Calu3 (cell line): ENCODE data around the gene SDHA. TPM values are rescaled to one million over a fixed set of nuclear protein-coding genes. Genes with fewer than 3 reads are reported as not detected.
"Not testable (repeated sequence)": the region's sequence is repeated elsewhere in the genome, so short reads cannot be mapped to it uniquely, and the experiment has no call there.

Experiments
- BruUV-seq: library from RNA; stranded (reverse); fragments of 400-500 nt; replicated peaks from 2 replicates; lab custom pipeline; 2021; lab: Mats Ljungman, UMichigan
- CTCF ChIA-PET: fragments of 300-600 bp; sonication (Branson Sonifier 250); formaldehyde crosslinking; loops from one replicate; lab custom pipeline; 2022; ENCODE audit warnings: antibody characterized with exemption; lab: Charles Lee
- DNase-seq: peaks from one replicate; pipeline ENCODE4 v3.0.0; 2022
- H3K27ac Mint-ChIP-seq: one replicate; pipeline ENCODE4 v1.8.0; 2022; ENCODE audit warnings: mixed read lengths; ENCODE audit not compliant: unreplicated experiment
- H3K27me3 Mint-ChIP-seq: one replicate; pipeline ENCODE4 v1.8.0; 2022; ENCODE audit warnings: mixed read lengths; ENCODE audit not compliant: unreplicated experiment
- H3K36me3 Mint-ChIP-seq: one replicate; pipeline ENCODE4 v1.8.0; 2022; ENCODE audit warnings: mild to moderate bottlenecking, moderate library complexity, mixed read lengths; ENCODE audit not compliant: insufficient read depth, unreplicated experiment
- H3K4me1 Mint-ChIP-seq: one replicate; pipeline ENCODE4 v1.8.0; 2022; ENCODE audit warnings: mild to moderate bottlenecking, low read depth, mixed read lengths; ENCODE audit not compliant: unreplicated experiment
- H3K4me3 Mint-ChIP-seq: one replicate; pipeline ENCODE4 v1.8.0; 2022; ENCODE audit warnings: mild to moderate bottlenecking, low read depth, moderate library complexity, mixed read lengths; ENCODE audit not compliant: unreplicated experiment
- H3K9me3 Mint-ChIP-seq: one replicate; pipeline ENCODE4 v1.8.0; 2022; ENCODE audit warnings: low read depth, mixed read lengths; ENCODE audit not compliant: unreplicated experiment
- intact Hi-C: fragments of 100-400 bp; cut with micrococcal nuclease; formaldehyde crosslinking; loops from one replicate; pipeline ENCODE4 v1.10.0; 2022; ENCODE audit not compliant: unreplicated experiment
- total RNA-seq: library from RNA; stranded (reverse); gene quantifications from 2 replicates; pipeline ENCODE4 v1.2.3, GENCODE V29; 2022
- TF ChIP-seq, protein P1 (sequence below): fragments of 200-600 bp; IDR thresholded peaks from one replicate; pipeline ENCODE4 v1.8.0; 2022; ENCODE audit warnings: antibody characterized with exemption; ENCODE audit not compliant: unreplicated experiment

The SDHA gene
- total RNA-seq, 1 experiment from 2014 or later, result 96.9 TPM

DNA sequence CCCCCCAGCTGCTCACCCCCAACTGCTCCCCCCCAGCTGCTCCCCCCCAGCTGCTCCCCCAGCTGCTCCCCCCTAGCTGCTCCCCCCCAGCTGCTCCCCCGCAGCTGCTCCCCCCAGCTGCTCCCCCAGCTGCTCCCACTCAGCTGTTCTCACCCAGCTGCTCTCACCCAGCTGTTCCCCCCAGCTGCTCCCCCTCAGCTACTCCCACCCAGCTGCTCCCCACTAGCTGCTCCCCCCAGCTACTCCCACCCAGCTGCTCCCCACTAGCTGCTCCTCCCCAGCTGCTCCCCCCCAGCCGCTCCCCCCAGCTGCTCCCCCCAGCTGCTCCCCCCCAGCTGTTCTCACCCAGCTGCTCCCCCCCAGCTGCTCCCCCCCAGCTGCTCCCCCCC lies 80.6 kb downstream of the SDHA start:
- H3K36me3 Mint-ChIP-seq, result peaks cover 7% of the 10 kb centered on the region
- peaks cover 17% of the 10 kb centered on the region for H3K4me1 Mint-ChIP-seq
- no TSS peak for BruUV-seq
- CTCF ChIA-PET, result no interaction called here
- no peak overlapping the region for H3K4me3 Mint-ChIP-seq
- TF ChIP-seq, protein P1, sequence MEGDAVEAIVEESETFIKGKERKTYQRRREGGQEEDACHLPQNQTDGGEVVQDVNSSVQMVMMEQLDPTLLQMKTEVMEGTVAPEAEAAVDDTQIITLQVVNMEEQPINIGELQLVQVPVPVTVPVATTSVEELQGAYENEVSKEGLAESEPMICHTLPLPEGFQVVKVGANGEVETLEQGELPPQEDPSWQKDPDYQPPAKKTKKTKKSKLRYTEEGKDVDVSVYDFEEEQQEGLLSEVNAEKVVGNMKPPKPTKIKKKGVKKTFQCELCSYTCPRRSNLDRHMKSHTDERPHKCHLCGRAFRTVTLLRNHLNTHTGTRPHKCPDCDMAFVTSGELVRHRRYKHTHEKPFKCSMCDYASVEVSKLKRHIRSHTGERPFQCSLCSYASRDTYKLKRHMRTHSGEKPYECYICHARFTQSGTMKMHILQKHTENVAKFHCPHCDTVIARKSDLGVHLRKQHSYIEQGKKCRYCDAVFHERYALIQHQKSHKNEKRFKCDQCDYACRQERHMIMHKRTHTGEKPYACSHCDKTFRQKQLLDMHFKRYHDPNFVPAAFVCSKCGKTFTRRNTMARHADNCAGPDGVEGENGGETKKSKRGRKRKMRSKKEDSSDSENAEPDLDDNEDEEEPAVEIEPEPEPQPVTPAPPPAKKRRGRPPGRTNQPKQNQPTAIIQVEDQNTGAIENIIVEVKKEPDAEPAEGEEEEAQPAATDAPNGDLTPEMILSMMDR, result no peak
- DNase-seq, result no peak
- no peaks in the 10 kb centered on the region for H3K9me3 Mint-ChIP-seq
- no peak overlapping the region for H3K27ac Mint-ChIP-seq
- intact Hi-C loops, result no loop called here
- no peaks in the 10 kb centered on the region for H3K27me3 Mint-ChIP-seq

DNA sequence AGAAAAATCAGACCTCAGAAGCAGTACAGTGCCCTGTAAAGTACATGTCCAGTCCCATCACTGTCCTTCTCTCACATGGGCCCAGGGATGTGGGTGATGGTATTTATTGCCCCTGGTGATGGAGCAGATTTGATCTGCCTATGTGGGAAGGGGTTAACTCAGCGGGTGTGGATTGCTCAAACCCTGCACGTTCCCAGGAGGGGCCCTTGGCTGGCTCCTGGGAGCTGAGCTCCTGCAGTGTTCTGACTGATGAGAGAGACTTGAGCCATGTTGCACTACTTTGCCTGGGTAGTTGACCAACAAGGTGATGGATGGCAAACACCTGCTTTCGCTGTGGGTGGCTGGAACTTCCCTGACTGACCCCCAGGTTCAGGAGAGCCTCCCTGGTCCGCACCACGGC lies 81.8 kb downstream of the SDHA start:
- BruUV-seq, H3K27me3 Mint-ChIP-seq, H3K36me3 Mint-ChIP-seq, H3K4me3 Mint-ChIP-seq, intact Hi-C loops, DNase-seq, H3K9me3 Mint-ChIP-seq, CTCF ChIA-PET, H3K27ac Mint-ChIP-seq: not testable (repeated sequence)
- H3K4me1 Mint-ChIP-seq, result peaks cover 17% of the 10 kb centered on the region

DNA sequence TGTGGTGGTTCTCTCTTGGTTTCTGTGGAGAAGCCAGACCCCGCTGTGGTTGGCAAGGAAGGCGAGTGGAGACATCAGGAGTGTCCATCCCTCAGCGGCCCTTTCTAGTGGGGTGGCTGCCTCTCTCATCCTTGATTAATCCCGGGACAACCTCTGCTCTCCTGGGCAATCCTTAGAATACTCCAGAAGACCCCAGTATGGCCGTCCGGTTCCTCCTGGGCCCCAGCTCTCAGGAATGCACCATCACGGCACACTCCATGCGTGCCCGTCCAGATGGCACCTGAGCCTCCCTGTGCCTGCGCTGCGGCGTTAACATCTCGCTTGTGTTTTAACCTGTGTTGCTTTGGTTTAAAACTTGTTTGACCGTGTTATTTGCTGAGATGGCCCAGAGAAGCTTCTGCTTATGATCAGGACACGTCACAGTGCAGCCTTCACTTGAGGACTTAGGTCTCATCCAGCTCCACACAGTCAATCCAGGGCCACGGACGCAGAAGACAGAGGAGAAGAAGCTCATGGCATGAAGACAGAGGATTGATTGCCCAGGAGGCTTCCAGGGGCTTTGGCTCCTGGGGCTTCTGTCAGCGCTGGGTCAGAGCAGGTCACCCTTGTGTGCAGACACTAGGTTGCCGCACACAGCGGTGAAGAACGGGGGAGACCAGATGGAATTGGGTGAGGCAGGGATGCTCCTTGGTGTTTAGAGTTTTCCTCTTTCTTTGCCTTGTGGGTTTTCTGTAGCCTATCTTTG lies 82.7 kb downstream of the SDHA start:
- BruUV-seq, intact Hi-C loops, CTCF ChIA-PET, H3K36me3 Mint-ChIP-seq, H3K9me3 Mint-ChIP-seq, H3K27me3 Mint-ChIP-seq, H3K4me3 Mint-ChIP-seq, DNase-seq, H3K27ac Mint-ChIP-seq: not testable (repeated sequence)
- H3K4me1 Mint-ChIP-seq, result peaks cover 17% of the 10 kb centered on the region

DNA sequence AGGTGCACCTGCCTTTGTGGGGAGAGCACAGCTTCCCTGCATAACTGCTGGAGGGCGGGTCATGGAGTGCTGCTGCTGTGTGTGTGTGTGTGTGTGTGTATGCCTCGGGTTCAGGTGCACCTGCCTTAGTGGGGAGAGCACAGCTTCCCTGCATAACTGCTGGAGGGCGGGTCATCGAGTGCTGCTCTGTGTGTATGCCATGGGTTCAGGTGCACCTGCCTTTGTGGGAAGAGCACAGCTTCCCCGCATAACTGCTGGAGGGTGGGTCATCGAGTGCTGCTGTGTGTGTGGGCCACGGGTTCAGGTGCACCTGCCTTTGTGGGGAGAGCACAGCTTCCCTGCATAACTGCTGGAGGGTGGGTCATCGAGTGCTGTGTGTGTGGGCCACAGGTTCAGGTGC lies 84.3 kb downstream of the SDHA start:
- H3K4me3 Mint-ChIP-seq, BruUV-seq, intact Hi-C loops, DNase-seq, H3K9me3 Mint-ChIP-seq, H3K27ac Mint-ChIP-seq, H3K27me3 Mint-ChIP-seq: not testable (repeated sequence)
- CTCF ChIA-PET, result interaction anchor here (0.8 kb wide), 1 partner anchor 828 kb away, joined by 3 read pairs; no protein-coding TSS in a partner anchor
- H3K36me3 Mint-ChIP-seq, result peaks cover 16% of the 10 kb centered on the region
- H3K4me1 Mint-ChIP-seq, result peaks cover 17% of the 10 kb centered on the region

DNA sequence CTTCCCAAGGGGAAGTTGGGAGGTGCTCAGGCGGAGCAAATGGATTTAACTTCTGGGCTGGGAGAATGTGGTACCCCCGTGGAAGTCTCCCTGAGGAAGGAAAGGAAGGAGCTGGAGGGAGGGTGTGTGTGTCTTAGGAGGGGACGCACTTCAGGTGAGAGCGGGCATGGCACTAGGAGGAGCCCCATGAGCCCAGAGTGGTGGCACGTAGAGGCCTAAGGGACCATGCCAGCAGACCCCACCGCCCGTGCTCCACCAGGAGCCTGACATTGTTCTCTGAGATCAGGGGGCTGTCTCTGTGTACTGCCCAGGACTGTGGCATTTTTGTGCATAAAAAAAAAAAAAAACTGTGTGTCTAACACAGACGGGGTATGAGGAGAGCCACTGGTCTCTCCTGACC lies 84.8 kb downstream of the SDHA start:
- no TSS peak for BruUV-seq
- CTCF ChIA-PET, result interaction anchor here (0.8 kb wide), 1 partner anchor 827 kb away, joined by 3 read pairs; no protein-coding TSS in a partner anchor
- peaks cover 18% of the 10 kb centered on the region for H3K36me3 Mint-ChIP-seq
- no peak for DNase-seq
- TF ChIP-seq, protein P1, result no peak
- intact Hi-C loops, result no loop called here
- no peak overlapping the region for H3K4me3 Mint-ChIP-seq
- no peaks in the 10 kb centered on the region for H3K27me3 Mint-ChIP-seq
- H3K4me1 Mint-ChIP-seq, result peaks cover 17% of the 10 kb centered on the region
- no peaks in the 10 kb centered on the region for H3K9me3 Mint-ChIP-seq
- H3K27ac Mint-ChIP-seq, result no peak overlapping the region

DNA sequence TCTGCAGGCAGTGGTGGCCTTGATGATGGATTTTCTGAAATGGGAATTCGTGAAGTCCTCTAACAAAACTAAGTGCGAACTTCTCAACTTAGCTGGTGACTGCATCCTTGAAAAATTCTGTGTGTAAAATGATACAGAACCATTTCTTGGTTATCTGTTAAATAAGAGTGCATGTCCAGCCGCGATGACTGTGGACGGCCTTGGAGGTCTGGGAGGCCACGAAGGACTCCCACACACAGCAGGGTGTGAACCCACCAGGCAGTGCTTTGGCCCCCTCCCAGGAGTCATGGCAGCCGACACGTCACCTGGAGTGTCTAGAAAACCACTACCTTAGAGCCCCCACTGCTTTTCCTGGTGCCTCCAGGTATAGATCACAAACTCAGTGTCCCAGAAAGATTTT lies 85.6 kb downstream of the SDHA start:
- peaks cover 18% of the 10 kb centered on the region for H3K36me3 Mint-ChIP-seq
- BruUV-seq, DNase-seq, H3K9me3 Mint-ChIP-seq, H3K27ac Mint-ChIP-seq, H3K4me3 Mint-ChIP-seq, H3K27me3 Mint-ChIP-seq, CTCF ChIA-PET, intact Hi-C loops: not testable (repeated sequence)
- peaks cover 17% of the 10 kb centered on the region for H3K4me1 Mint-ChIP-seq
